ENCODE results near the gene ITGA5. TPM values are rescaled to one million over a fixed set of nuclear protein-coding genes. Genes with fewer than 3 reads are reported as not detected.

ITGA5 gene
- total RNA-seq, 2 donors from 2014 or later = 80.5 to 144 TPM

GRCh38 chr12:54459355-54459754 is 40.3 kb upstream of the ITGA5 start:
- DNase-seq (ENCODE audit: low spot score) = no peak
- no peaks in the 10 kb centered on the region for H3K27me3 ChIP-seq

GRCh38 chr12:54455760-54456469 is 36.8 kb upstream of the ITGA5 start:
- Histone ChIP-seq H3K4me1 (no peaks in the 10 kb centered on the region), H3K36me3 (no peaks in the 10 kb centered on the region), H3K4me3 (no peak overlapping the region), H3K27ac (no peak overlapping the region), H3K9me3 (no peaks in the 10 kb centered on the region), H3K27me3 (no peaks in the 10 kb centered on the region)
- DNase-seq (ENCODE audit: low spot score) = no peak
- no peak for TF ChIP-seq CTCF (IDR thresholded peaks at IDR 0.05)

More at GRCh38 chr12:54459355-54459754, 40.3 kb upstream of the ITGA5 start:
- no peaks in the 10 kb centered on the region for H3K4me1 ChIP-seq
- no peak for TF ChIP-seq CTCF (IDR thresholded peaks at IDR 0.05)
- H3K4me3 ChIP-seq = no peak overlapping the region
- no peaks in the 10 kb centered on the region for H3K36me3 ChIP-seq
- H3K27ac ChIP-seq = no peak overlapping the region
- H3K9me3 ChIP-seq = no peaks in the 10 kb centered on the region

- no peak for TF ChIP-seq CTCF (IDR thresholded peaks at IDR 0.05)
- H3K36me3 ChIP-seq = no peaks in the 10 kb centered on the region
- no peaks in the 10 kb centered on the region for H3K27me3 ChIP-seq
- no peaks in the 10 kb centered on the region for H3K4me1 ChIP-seq
- no peak for DNase-seq (ENCODE audit: low spot score)
- H3K9me3 ChIP-seq = no peaks in the 10 kb centered on the region
- no peak overlapping the region for H3K27ac ChIP-seq
- no peak overlapping the region for H3K4me3 ChIP-seq
These were observed 33.6 kb upstream of the ITGA5 start for GRCh38 chr12:54452628-54453027.

- Histone ChIP-seq H3K4me3 (no peak overlapping the region), H3K27ac (no peak overlapping the region)
These were observed 29.3 kb upstream of the ITGA5 start for GRCh38 chr12:54448344-54448743.

GRCh38 chr12:54447917-54448316 is 28.9 kb upstream of the ITGA5 start:
- no peaks in the 10 kb centered on the region for H3K27me3 ChIP-seq
- no peak for DNase-seq (ENCODE audit: low spot score)
- H3K4me1 ChIP-seq = no peaks in the 10 kb centered on the region
- no peak overlapping the region for H3K27ac ChIP-seq
- no peaks in the 10 kb centered on the region for H3K9me3 ChIP-seq
- H3K4me3 ChIP-seq = no peak overlapping the region
- TF ChIP-seq CTCF (IDR thresholded peaks at IDR 0.05) = no peak
- no peaks in the 10 kb centered on the region for H3K36me3 ChIP-seq

More at GRCh38 chr12:54448344-54448743, 29.3 kb upstream of the ITGA5 start:
- no peaks in the 10 kb centered on the region for H3K4me1 ChIP-seq
- H3K36me3 ChIP-seq = no peaks in the 10 kb centered on the region
- no peaks in the 10 kb centered on the region for H3K27me3 ChIP-seq
- H3K9me3 ChIP-seq = no peaks in the 10 kb centered on the region
- no peak for DNase-seq (ENCODE audit: low spot score)
- no peak for TF ChIP-seq CTCF (IDR thresholded peaks at IDR 0.05)

GRCh38 chr12:54444206-54444605 is 25.1 kb upstream of the ITGA5 start:
- Histone ChIP-seq H3K27ac (no peak overlapping the region), H3K27me3 (no peaks in the 10 kb centered on the region), H3K36me3 (no peaks in the 10 kb centered on the region), H3K4me3 (no peak overlapping the region), H3K9me3 (no peaks in the 10 kb centered on the region), H3K4me1 (peaks cover 0 to 5% of the 10 kb centered on the region in 2 donors)
- TF ChIP-seq CTCF (IDR thresholded peaks at IDR 0.05) = no peak
- DNase-seq (ENCODE audit: low spot score) = no peak

All from right atrium auricular region (tissue), 2 donors.